ENCODE measurements around the gene DCLK1. TPM values are rescaled to one million over a fixed set of nuclear protein-coding genes. Genes with fewer than 3 reads are reported as not detected.

The DCLK1 gene
- total RNA-seq, 1 experiment from 2014 or later, result 0.10 TPM

DNA sequence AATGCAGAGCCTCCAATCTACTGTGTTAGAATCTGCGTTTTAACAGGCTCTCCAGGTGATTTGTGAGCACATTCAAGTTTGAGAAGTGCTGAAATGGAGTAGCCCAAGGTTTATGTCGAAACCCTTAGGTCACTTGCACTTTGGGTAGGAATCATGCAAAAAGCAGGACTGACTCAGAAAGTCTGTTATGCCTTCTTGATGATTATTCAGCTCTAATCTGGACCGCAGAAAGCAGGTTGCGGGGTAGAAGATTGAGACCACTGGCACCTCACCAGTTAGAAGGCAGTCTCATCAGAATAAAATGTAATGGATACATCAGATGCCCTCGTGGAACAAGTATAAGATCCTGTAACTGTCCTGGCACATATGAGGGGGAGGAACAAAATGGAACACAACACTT, 326.3 kb downstream of the DCLK1 start (continued):
- TF ChIP-seq, protein P1, sequence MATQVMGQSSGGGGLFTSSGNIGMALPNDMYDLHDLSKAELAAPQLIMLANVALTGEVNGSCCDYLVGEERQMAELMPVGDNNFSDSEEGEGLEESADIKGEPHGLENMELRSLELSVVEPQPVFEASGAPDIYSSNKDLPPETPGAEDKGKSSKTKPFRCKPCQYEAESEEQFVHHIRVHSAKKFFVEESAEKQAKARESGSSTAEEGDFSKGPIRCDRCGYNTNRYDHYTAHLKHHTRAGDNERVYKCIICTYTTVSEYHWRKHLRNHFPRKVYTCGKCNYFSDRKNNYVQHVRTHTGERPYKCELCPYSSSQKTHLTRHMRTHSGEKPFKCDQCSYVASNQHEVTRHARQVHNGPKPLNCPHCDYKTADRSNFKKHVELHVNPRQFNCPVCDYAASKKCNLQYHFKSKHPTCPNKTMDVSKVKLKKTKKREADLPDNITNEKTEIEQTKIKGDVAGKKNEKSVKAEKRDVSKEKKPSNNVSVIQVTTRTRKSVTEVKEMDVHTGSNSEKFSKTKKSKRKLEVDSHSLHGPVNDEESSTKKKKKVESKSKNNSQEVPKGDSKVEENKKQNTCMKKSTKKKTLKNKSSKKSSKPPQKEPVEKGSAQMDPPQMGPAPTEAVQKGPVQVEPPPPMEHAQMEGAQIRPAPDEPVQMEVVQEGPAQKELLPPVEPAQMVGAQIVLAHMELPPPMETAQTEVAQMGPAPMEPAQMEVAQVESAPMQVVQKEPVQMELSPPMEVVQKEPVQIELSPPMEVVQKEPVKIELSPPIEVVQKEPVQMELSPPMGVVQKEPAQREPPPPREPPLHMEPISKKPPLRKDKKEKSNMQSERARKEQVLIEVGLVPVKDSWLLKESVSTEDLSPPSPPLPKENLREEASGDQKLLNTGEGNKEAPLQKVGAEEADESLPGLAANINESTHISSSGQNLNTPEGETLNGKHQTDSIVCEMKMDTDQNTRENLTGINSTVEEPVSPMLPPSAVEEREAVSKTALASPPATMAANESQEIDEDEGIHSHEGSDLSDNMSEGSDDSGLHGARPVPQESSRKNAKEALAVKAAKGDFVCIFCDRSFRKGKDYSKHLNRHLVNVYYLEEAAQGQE (IDR thresholded peaks at IDR 0.05; ENCODE audit: low read depth), result no peak
- no peak for TF ChIP-seq EGR1 (IDR thresholded peaks at IDR 0.05; ENCODE audit: low read depth)

DNA sequence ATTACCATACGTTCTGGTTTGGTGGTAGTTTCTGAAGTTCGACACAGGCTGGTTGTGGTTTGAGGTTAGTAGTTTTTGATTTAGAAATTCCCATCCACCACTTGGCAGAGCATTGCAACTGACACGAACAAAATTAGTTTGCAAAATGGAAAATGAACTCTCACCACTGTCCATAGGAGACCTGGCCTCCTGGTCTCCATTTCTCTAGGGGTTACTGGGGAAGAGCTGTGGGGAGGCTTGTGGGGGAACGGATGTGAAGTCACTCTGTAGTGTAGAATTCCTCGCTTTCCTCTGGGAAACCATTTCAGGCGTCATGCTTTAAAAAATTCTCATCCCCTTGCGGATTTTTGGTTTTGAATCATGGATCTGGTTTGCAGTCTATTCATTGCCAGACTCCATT, 333.2 kb downstream of the DCLK1 start:
- H3K4me1 ChIP-seq (ENCODE audit: control insufficient read depth in 1 of 2, insufficient read depth in 2 of 2, low read length in 2 of 2), result no peaks in the 10 kb centered on the region
- H2AFZ ChIP-seq (ENCODE audit: low read depth, low read length, poor library complexity, severe bottlenecking), result no peak overlapping the region
- no peak overlapping the region for H3K4me3 ChIP-seq (replicated peaks in 1 of 2; ENCODE audit: low read depth in 1 of 2, low read length in 2 of 2)
- no peaks in the 10 kb centered on the region for H3K36me3 ChIP-seq (ENCODE audit: control insufficient read depth in 1 of 2, insufficient read depth in 2 of 2, low read length in 2 of 2)
- H3K9ac ChIP-seq (ENCODE audit: low read length), result no peak overlapping the region
- peaks cover 6% of the 10 kb centered on the region for H3K27me3 ChIP-seq (ENCODE audit: insufficient read depth, low read length)
- no peak overlapping the region for H3K4me2 ChIP-seq (ENCODE audit: low read length)
- no peak for TF ChIP-seq POLR2A (IDR thresholded peaks at IDR 0.05; ENCODE audit: borderline replicate concordance, extremely low read depth, insufficient read depth, insufficient read length)
- no TSS peak for BruUV-seq (replicated peaks)
- POLR2A ChIA-PET, result no interaction called here
- no peak overlapping the region for H3K27ac ChIP-seq (ENCODE audit: low read depth, low read length)
- intact Hi-C loops (cut with micrococcal nuclease), result no loop called here
- H3K9me2 ChIP-seq (ENCODE audit: insufficient read depth), result no peaks in the 10 kb centered on the region
- RAD21 ChIA-PET (ENCODE audit: low non-redundant PET in 1 of 2, low total read pairs in 2 of 2, uncharacterized antibody in 2 of 2, unreplicated experiment in 2 of 2), result no interaction called here
- DNase-seq (ENCODE audit: low read depth, low spot score), result no peak
- no peak for ATAC-seq
- no peaks in the 10 kb centered on the region for H3K9me3 ChIP-seq (ENCODE audit: control insufficient read depth in 1 of 2, insufficient read depth in 1 of 2, low read depth in 1 of 2, low read length in 2 of 2)
- CTCF ChIA-PET, result interaction anchor here (1.6 to 2.4 kb wide), 2 partner anchors 8 to 20 kb away, joined by 5 read pairs; no protein-coding TSS in a partner anchor
- H4K20me1 ChIP-seq (ENCODE audit: insufficient read depth), result no peaks in the 10 kb centered on the region
- H3K79me2 ChIP-seq (ENCODE audit: insufficient read depth, low read length), result no peaks in the 10 kb centered on the region

DNA sequence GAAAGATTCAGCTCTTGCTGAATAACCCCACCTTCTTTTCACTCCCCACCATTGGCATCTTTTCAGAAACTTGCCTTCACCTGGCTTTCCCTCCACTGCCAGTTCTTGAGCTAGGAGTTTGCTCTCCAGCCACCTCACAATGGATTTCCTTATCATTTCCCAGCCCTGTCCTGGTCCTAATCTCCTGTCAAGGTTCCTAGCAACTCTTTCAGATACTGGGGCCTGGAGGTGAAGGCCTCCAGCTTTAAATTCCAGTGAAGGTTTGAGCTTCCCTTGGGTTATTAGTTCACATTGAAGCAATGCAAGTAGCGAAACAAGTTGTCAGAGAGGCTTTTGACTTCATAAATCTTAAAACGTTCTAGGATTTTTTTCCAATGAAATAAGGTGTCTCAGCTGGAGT, 333.9 kb downstream of the DCLK1 start:
- H3K4me1 ChIP-seq (ENCODE audit: control insufficient read depth in 1 of 2, insufficient read depth in 2 of 2, low read length in 2 of 2), result no peaks in the 10 kb centered on the region
- H3K4me2 ChIP-seq (ENCODE audit: low read length), result no peak overlapping the region
- H3K9me2 ChIP-seq (ENCODE audit: insufficient read depth), result no peaks in the 10 kb centered on the region
- ChIA-PET CTCF (interaction anchor here (1.6 to 2.4 kb wide), 2 partner anchors 8 to 21 kb away, joined by 5 read pairs; no protein-coding TSS in a partner anchor), POLR2A (no interaction called here), RAD21 (ENCODE audit: low non-redundant PET in 1 of 2, low total read pairs in 2 of 2, uncharacterized antibody in 2 of 2, unreplicated experiment in 2 of 2) (no interaction called here)
- H3K27me3 ChIP-seq (ENCODE audit: insufficient read depth, low read length), result peaks cover 6% of the 10 kb centered on the region
- ATAC-seq, result no peak
- no peaks in the 10 kb centered on the region for H3K79me2 ChIP-seq (ENCODE audit: insufficient read depth, low read length)
- no peak overlapping the region for H3K4me3 ChIP-seq (replicated peaks in 1 of 2; ENCODE audit: low read depth in 1 of 2, low read length in 2 of 2)
- intact Hi-C loops (cut with micrococcal nuclease), result no loop called here
- no TSS peak for BruUV-seq (replicated peaks)
- H3K36me3 ChIP-seq (ENCODE audit: control insufficient read depth in 1 of 2, insufficient read depth in 2 of 2, low read length in 2 of 2), result no peaks in the 10 kb centered on the region
- DNase-seq (ENCODE audit: low read depth, low spot score), result no peak
- no peaks in the 10 kb centered on the region for H3K9me3 ChIP-seq (ENCODE audit: control insufficient read depth in 1 of 2, insufficient read depth in 1 of 2, low read depth in 1 of 2, low read length in 2 of 2)
- H3K9ac ChIP-seq (ENCODE audit: low read length), result no peak overlapping the region
- H2AFZ ChIP-seq (ENCODE audit: low read depth, low read length, poor library complexity, severe bottlenecking), result no peak overlapping the region
- no peak overlapping the region for H3K27ac ChIP-seq (ENCODE audit: low read depth, low read length)
- no peaks in the 10 kb centered on the region for H4K20me1 ChIP-seq (ENCODE audit: insufficient read depth)
- no peak for TF ChIP-seq POLR2A (IDR thresholded peaks at IDR 0.05; ENCODE audit: borderline replicate concordance, extremely low read depth, insufficient read depth, insufficient read length)
- TF ChIP-seq EZH2 (IDR thresholded peaks at IDR 0.05), result no peak
- no peak for TF ChIP-seq FOSL1 (IDR thresholded peaks at IDR 0.05; ENCODE audit: low read depth)
- no peak for TF ChIP-seq ZNF274 (IDR thresholded peaks at IDR 0.05; ENCODE audit: low read depth, low read length)
- TF ChIP-seq, protein P2, sequence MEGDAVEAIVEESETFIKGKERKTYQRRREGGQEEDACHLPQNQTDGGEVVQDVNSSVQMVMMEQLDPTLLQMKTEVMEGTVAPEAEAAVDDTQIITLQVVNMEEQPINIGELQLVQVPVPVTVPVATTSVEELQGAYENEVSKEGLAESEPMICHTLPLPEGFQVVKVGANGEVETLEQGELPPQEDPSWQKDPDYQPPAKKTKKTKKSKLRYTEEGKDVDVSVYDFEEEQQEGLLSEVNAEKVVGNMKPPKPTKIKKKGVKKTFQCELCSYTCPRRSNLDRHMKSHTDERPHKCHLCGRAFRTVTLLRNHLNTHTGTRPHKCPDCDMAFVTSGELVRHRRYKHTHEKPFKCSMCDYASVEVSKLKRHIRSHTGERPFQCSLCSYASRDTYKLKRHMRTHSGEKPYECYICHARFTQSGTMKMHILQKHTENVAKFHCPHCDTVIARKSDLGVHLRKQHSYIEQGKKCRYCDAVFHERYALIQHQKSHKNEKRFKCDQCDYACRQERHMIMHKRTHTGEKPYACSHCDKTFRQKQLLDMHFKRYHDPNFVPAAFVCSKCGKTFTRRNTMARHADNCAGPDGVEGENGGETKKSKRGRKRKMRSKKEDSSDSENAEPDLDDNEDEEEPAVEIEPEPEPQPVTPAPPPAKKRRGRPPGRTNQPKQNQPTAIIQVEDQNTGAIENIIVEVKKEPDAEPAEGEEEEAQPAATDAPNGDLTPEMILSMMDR (IDR thresholded peaks at IDR 0.05 in 2 of 3, conservative IDR thresholded peaks at IDR 0.05 in 1 of 3; ENCODE audit: borderline replicate concordance in 1 of 3, insufficient read depth in 1 of 3, low read depth in 2 of 3, low read length in 2 of 3), result no peak
- TF ChIP-seq CBX3 (IDR thresholded peaks at IDR 0.05; ENCODE audit: low read depth), result no peak
- TF ChIP-seq, protein P3, sequence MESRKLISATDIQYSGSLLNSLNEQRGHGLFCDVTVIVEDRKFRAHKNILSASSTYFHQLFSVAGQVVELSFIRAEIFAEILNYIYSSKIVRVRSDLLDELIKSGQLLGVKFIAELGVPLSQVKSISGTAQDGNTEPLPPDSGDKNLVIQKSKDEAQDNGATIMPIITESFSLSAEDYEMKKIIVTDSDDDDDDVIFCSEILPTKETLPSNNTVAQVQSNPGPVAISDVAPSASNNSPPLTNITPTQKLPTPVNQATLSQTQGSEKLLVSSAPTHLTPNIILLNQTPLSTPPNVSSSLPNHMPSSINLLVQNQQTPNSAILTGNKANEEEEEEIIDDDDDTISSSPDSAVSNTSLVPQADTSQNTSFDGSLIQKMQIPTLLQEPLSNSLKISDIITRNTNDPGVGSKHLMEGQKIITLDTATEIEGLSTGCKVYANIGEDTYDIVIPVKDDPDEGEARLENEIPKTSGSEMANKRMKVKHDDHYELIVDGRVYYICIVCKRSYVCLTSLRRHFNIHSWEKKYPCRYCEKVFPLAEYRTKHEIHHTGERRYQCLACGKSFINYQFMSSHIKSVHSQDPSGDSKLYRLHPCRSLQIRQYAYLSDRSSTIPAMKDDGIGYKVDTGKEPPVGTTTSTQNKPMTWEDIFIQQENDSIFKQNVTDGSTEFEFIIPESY (IDR thresholded peaks at IDR 0.05; ENCODE audit: extremely low read depth, insufficient replicate concordance, low read length), result no peak
- no peak for TF ChIP-seq EGR1 (IDR thresholded peaks at IDR 0.05; ENCODE audit: low read depth)
- TF ChIP-seq SP1 (IDR thresholded peaks at IDR 0.05; ENCODE audit: low read depth), result no peak
- TF ChIP-seq EZH2phosphoT487 (IDR thresholded peaks at IDR 0.05; ENCODE audit: borderline replicate concordance), result no peak
